IPS DF 6.9 (cell line): ENCODE results near the gene ARHGAP9.

Source experiments
- DNase-seq: peaks from one replicate; pipeline ENCODE4 v3.0.0-alpha.2; 2013; ENCODE audit warnings: low read depth, low spot score
- H3K27ac ChIP-seq: one replicate; pipeline ENCODE4 v1.5.1; 2013; ENCODE audit warnings: low read length, control low read depth
- H3K27me3 ChIP-seq: 2 replicates; pipeline ENCODE4 v1.6.1; 2013; ENCODE audit warnings: mild to moderate bottlenecking, low read length; ENCODE audit not compliant: control insufficient read depth, insufficient read depth
- H3K36me3 ChIP-seq: 2 replicates; pipeline ENCODE4 v1.6.1; 2013; ENCODE audit warnings: low read length; ENCODE audit not compliant: control insufficient read depth, insufficient read depth
- H3K4me1 ChIP-seq: 2 replicates; pipeline ENCODE4 v1.6.1; 2013; ENCODE audit warnings: low read length; ENCODE audit not compliant: control insufficient read depth, insufficient read depth
- H3K4me3 ChIP-seq: 2 replicates; pipeline ENCODE4 v1.5.1; 2013; ENCODE audit warnings: mild to moderate bottlenecking, low read length
- H3K9me3 ChIP-seq: 2 replicates; pipeline ENCODE4 v1.6.1; 2013; ENCODE audit warnings: low read length, inconsistent platforms; ENCODE audit not compliant: control insufficient read depth, insufficient read depth
- WGBS: extraction: QIAGEN DNeasy Blood & Tissue Kit; methylation state at CpG from one replicate; pipeline ENCODE4 v1.1.7; 2013; ENCODE audit warnings: mixed read lengths, missing lambda C conversion rate; ENCODE audit not compliant: insufficient read length, insufficient coverage; 5-methylcytosine and 5-hydroxymethylcytosine counted together

The ARHGAP9 gene

GRCh38 chr12:57490126-57490525 lies 10.5 kb upstream of the ARHGAP9 start:
- Histone ChIP-seq H3K27me3 (no peaks in the 10 kb centered on the region), H3K27ac (no peak overlapping the region), H3K9me3 (no peaks in the 10 kb centered on the region), H3K36me3 (peaks cover 27% of the 10 kb centered on the region), H3K4me3 (no peak overlapping the region), H3K4me1 (no peaks in the 10 kb centered on the region)
- DNase-seq: no peak
- no CpG with 5 or more reads among the region's 4 CpGs for WGBS

- Histone ChIP-seq H3K9me3 (no peaks in the 10 kb centered on the region), H3K27ac (no peak overlapping the region), H3K4me1 (no peaks in the 10 kb centered on the region), H3K27me3 (no peaks in the 10 kb centered on the region), H3K4me3 (peak overlapping the region; percentile 81; the same call in 1 of the 2 replicates), H3K36me3 (peaks cover 27% of the 10 kb centered on the region)
- WGBS: no CpG with 5 or more reads among the region's 5 CpGs
- no peak for DNase-seq
Observed at GRCh38 chr12:57489157-57489641, 9.5 kb upstream of the ARHGAP9 start.

DNA sequence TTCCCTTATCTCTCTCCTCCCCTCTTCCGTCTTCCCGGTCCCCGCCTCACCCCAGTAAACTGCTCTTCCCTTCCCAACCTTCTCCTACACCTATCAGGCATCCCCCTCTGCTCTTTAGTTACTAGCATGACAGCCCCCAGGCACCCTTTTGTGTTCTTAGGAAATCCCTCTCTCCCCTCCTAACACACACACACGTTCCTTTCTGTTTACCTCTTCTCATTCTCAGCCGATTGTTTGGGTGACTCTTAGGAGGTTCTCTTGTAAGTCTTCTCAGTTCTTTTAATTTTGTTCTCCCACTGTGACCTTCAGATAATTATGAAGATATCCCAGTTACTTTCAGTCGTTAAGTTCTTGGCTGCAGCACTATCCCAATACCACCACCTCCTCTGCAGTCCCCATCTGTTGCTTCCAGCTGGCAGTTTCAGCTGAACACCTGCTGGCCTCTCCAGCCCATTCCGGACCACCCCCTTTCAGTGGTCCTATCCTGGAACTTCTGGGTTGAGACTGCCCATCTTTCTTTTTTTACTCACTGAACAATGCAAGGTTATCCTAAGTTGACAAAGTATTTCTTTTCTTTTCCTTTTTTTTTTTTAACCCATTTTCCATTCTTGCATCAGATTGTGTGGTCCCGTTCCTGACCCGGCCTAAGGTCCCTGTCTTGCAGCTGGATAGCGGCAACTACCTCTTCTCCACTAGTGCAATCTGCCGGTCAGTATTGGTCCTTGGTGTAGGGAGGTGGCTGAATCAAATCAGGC lies 8.9 kb upstream of the ARHGAP9 start:
- Histone ChIP-seq H3K9me3 (no peaks in the 10 kb centered on the region), H3K27ac (no peak overlapping the region), H3K27me3 (no peaks in the 10 kb centered on the region), H3K4me3 (peak overlapping the region; percentile 81), H3K4me1 (no peaks in the 10 kb centered on the region), H3K36me3 (peaks cover 27% of the 10 kb centered on the region)
- DNase-seq: no peak
- 100% methylated on average over 3 of the region's 11 CpGs for WGBS

GRCh38 chr12:57487597-57488401 lies 8.1 kb upstream of the ARHGAP9 start, which contains the start of gene MARS1:
Gene MARS1, plus strand, starts transcription at chr12:57488068. Its CDS starts 23 bp downstream, at chr12:57488091.
- H3K9me3 ChIP-seq: no peaks in the 10 kb centered on the region
- no peaks in the 10 kb centered on the region for H3K4me1 ChIP-seq
- H3K27ac ChIP-seq: no peak within 1 kb of the TSS
- H3K36me3 ChIP-seq: peaks cover 27% of the 10 kb centered on the region
- 100% methylated on average over 1 of the region's 47 CpGs for WGBS
- peak within 1 kb of the TSS; percentile 81 for H3K4me3 ChIP-seq
- DNase-seq: peak; percentile 94
- H3K27me3 ChIP-seq: no peaks in the 10 kb centered on the region

GRCh38 chr12:57487055-57487596 lies 7.5 kb upstream of the ARHGAP9 start:
- Histone ChIP-seq H3K4me1 (no peaks in the 10 kb centered on the region), H3K27me3 (no peaks in the 10 kb centered on the region), H3K4me3 (no peak overlapping the region), H3K9me3 (no peaks in the 10 kb centered on the region), H3K36me3 (peaks cover 22% of the 10 kb centered on the region), H3K27ac (no peak overlapping the region)
- DNase-seq: no peak
- no CpG with 5 or more reads among the region's 27 CpGs for WGBS

DNA sequence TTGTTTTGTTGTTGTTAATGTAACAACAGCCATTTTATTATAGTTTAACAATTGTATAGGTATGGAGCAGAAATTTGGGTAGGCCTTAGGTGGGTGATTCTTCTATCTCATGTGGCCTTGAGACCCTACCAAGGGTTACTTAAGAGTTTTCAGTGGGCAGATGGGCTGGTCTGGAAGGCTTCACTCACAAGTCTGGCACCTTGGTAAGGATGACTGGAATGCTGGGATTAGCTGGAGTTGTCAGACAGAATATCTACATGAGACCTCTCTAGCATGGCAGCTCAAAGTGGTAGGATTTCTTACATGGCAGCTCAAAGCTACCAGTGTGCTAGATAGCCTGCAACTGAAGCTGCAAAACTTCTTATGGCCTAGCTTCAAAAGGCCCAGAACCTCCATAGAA lies 6.0 kb upstream of the ARHGAP9 start:
- Histone ChIP-seq H3K36me3 (peaks cover 14% of the 10 kb centered on the region), H3K4me3 (no peak overlapping the region), H3K9me3 (no peaks in the 10 kb centered on the region), H3K4me1 (no peaks in the 10 kb centered on the region), H3K27ac (no peak overlapping the region), H3K27me3 (no peaks in the 10 kb centered on the region)
- DNase-seq: no peak

DNA sequence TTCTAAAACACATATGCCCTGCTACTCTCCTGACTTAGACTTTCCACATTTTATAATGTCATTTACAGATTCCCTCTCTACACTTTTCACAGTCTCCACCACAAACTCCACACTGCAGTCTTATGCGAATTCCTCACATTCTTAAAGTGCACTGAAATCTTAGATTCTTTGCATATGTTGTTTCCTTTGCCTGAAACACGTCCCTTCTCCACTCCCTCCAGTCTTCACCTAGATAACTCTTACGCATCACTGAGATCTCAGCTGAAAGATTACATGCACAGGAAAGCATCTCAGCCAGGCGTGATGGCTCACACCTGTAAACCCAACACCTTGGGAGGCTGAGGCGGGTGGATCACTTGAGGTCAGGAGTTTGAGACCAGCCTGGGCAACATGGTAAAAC lies 3.8 kb upstream of the ARHGAP9 start:
- Histone ChIP-seq H3K27me3 (no peaks in the 10 kb centered on the region), H3K9me3 (no peaks in the 10 kb centered on the region), H3K36me3 (no peaks in the 10 kb centered on the region), H3K27ac (no peak overlapping the region), H3K4me3 (no peak overlapping the region), H3K4me1 (no peaks in the 10 kb centered on the region)
- DNase-seq: no peak
- no CpG with 5 or more reads among the region's 5 CpGs for WGBS

DNA sequence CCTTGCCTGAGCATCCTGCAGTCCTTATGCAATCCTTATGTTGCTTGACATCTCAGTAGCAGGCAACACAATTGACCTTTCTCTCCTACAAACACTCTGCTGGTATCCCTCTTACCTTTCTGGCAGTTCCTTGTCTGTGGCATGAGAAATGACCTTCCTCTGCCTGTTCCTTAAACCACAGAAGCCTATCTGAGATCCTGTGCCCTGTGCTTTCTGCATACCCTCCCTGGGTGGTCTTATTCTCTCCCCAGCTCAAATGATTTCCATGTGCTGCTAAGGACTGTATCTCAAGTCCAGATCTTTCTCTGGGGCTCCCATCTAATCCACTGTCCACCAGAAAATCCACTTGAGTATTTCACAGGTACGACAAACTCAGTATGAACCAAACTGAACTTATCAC lies 2.0 kb upstream of the ARHGAP9 start:
- H3K27ac ChIP-seq: no peak overlapping the region
- DNase-seq: no peak
- no peaks in the 10 kb centered on the region for H3K9me3 ChIP-seq
- WGBS: no CpG with 5 or more reads among the region's 1 CpG
- peaks cover 2% of the 10 kb centered on the region; the same call in 1 of the 2 replicates for H3K27me3 ChIP-seq
- no peak overlapping the region for H3K4me3 ChIP-seq
- H3K4me1 ChIP-seq: peaks cover 2% of the 10 kb centered on the region; the same call in 1 of the 2 replicates
- H3K36me3 ChIP-seq: no peaks in the 10 kb centered on the region

GRCh38 chr12:57479043-57479375 lies 657 bp downstream of the ARHGAP9 start:
- H3K27ac ChIP-seq: no peak overlapping the region
- no CpG with 5 or more reads among the region's 10 CpGs for WGBS

More at GRCh38 chr12:57479043-57479375, 657 bp downstream of the ARHGAP9 start:
- Histone ChIP-seq H3K36me3 (no peaks in the 10 kb centered on the region; the same call in 1 of the 2 replicates), H3K4me1 (peaks cover 2% of the 10 kb centered on the region), H3K9me3 (no peaks in the 10 kb centered on the region), H3K4me3 (no peak overlapping the region), H3K27me3 (peaks cover 28% of the 10 kb centered on the region)
- no peak for DNase-seq
